Measurements from ENCODE around the gene COX4I2. TPM values are rescaled to one million over a fixed set of nuclear protein-coding genes. Genes with fewer than 3 reads are reported as not detected.

Gene COX4I2
- total RNA-seq, 4 donors from 2014 or later: 2.1 to 14.2 (median 7.1) TPM

DNA sequence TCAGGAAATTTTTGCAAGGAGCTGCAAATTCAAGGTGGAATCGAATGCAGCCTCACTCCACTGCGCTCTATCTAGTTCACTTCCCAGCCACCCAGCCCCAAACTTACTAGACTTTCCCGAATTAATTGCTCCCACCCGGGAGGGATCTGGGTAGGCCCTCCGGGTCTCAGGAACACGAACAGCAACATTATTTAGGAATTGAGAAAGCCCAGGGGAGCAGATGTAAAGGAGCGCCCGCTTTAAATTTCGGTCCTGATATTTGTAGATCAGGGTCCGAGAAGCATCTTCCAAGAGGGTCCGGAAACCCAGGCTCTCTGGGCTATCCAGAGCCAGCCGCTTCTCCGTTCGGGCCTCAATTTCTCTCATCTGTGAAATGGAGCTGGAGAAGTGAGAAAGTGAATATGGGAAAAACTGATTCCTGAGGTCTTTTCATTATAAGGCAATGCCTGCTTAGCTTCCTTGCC lies 33.1 kb upstream of the COX4I2 start:
- 0% methylated on average over 11 of the region's 14 CpGs for WGBS
- TF ChIP-seq, protein P1, sequence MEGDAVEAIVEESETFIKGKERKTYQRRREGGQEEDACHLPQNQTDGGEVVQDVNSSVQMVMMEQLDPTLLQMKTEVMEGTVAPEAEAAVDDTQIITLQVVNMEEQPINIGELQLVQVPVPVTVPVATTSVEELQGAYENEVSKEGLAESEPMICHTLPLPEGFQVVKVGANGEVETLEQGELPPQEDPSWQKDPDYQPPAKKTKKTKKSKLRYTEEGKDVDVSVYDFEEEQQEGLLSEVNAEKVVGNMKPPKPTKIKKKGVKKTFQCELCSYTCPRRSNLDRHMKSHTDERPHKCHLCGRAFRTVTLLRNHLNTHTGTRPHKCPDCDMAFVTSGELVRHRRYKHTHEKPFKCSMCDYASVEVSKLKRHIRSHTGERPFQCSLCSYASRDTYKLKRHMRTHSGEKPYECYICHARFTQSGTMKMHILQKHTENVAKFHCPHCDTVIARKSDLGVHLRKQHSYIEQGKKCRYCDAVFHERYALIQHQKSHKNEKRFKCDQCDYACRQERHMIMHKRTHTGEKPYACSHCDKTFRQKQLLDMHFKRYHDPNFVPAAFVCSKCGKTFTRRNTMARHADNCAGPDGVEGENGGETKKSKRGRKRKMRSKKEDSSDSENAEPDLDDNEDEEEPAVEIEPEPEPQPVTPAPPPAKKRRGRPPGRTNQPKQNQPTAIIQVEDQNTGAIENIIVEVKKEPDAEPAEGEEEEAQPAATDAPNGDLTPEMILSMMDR (IDR thresholded peaks at IDR 0.05): no peak
- TF ChIP-seq POLR2A (IDR thresholded peaks at IDR 0.05; ENCODE audit: low read depth) (no peak), POLR2AphosphoS5 (IDR thresholded peaks at IDR 0.05) (no peak), EP300 (IDR thresholded peaks at IDR 0.05) (no peak)
- Histone ChIP-seq H3K4me1 (peaks cover 37 to 69% (median 55%) of the 10 kb centered on the region in 4 donors), H3K9me3 (no peaks in the 10 kb centered on the region), H3K27me3 (no peaks in the 10 kb centered on the region), H3K4me3 (peak overlapping the region; percentile 71 to 83 (median 74)), H3K36me3 (peaks cover 0 to 22% (median 0%) of the 10 kb centered on the region in 4 donors), H3K27ac (replicated peaks in 1 of 4) (peak overlapping the region; percentile 91 to 98 (median 94))
- intact Hi-C loops (cut with DNase I): no loop called here
- no peak for DNase-seq (ENCODE audit: extremely low spot score)

GRCh38 chr20:31605031-31605901 lies 32.4 kb upstream of the COX4I2 start, which contains the start of gene ID1:
Gene ID1 (plus strand): TSS chr20:31605289. CDS start chr20:31605388, 99 bp downstream.
- no peaks in the 10 kb centered on the region for H3K9me3 ChIP-seq
- WGBS: under 1% methylated on average over 64 of the region's 74 CpGs
- peaks cover 42 to 69% (median 61%) of the 10 kb centered on the region in 4 donors for H3K4me1 ChIP-seq
- H3K27me3 ChIP-seq: no peaks in the 10 kb centered on the region
- peak within 1 kb of the TSS; percentile 91 to 98 (median 94) for H3K27ac ChIP-seq (replicated peaks in 1 of 4)
- intact Hi-C loops (cut with DNase I): no loop called here
- peak within 1 kb of the TSS; percentile 71 to 83 (median 74) for H3K4me3 ChIP-seq
- TF ChIP-seq, protein P1 (IDR thresholded peaks at IDR 0.05): no peak
- TF ChIP-seq EP300 (IDR thresholded peaks at IDR 0.05) (no peak), POLR2A (IDR thresholded peaks at IDR 0.05; ENCODE audit: low read depth) (peak; percentile 94), POLR2AphosphoS5 (IDR thresholded peaks at IDR 0.05) (peak; percentile 95 to 100)
- DNase-seq (ENCODE audit: extremely low spot score): peak; percentile 99
- peaks cover 0 to 22% (median 0%) of the 10 kb centered on the region in 4 donors for H3K36me3 ChIP-seq

DNA sequence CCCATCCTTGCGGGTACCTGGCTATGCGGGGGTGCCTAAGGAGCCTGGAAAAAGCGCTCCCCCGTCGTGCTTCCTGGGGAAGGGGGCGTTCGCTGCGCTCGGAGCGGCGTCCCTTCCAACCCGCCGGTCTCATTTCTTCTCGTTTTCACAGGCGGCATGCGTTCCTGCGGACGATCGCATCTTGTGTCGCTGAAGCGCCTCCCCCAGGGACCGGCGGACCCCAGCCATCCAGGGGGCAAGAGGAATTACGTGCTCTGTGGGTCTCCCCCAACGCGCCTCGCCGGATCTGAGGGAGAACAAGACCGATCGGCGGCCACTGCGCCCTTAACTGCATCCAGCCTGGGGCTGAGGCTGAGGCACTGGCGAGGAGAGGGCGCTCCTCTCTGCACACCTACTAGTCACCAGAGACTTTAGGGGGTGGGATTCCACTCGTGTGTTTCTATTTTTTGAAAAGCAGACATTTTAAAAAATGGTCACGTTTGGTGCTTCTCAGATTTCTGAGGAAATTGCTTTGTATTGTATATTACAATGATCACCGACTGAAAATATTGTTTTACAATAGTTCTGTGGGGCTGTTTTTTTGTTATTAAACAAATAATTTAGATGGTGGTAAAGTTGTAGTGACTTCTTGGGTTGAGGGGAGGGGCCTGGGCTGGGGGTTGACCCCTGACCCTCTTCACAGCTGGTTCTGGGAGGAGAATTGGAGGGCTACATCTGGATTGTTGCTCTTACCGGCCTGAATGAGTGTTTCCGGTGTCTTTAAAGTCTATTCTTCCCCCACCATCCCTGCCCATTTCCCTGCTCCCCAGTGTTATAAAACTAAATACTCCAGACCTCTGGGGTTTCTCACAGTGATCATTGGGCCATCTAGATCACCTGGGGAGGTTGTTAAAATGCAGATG lies 31.6 kb upstream of the COX4I2 start:
- H3K27ac ChIP-seq (replicated peaks in 1 of 4): peak overlapping the region; percentile 91 to 98 (median 94)
- no peak for DNase-seq (ENCODE audit: extremely low spot score)
- peaks cover 47 to 77% (median 68%) of the 10 kb centered on the region in 4 donors for H3K4me1 ChIP-seq
- WGBS: 10% methylated on average over 20 of the region's 39 CpGs
- no peaks in the 10 kb centered on the region for H3K9me3 ChIP-seq
- H3K36me3 ChIP-seq: peaks cover 0 to 22% (median 0%) of the 10 kb centered on the region in 4 donors
- TF ChIP-seq POLR2A (IDR thresholded peaks at IDR 0.05; ENCODE audit: low read depth) (no peak), POLR2AphosphoS5 (IDR thresholded peaks at IDR 0.05) (peak; percentile 6 to 54), EP300 (IDR thresholded peaks at IDR 0.05) (no peak)
- TF ChIP-seq, protein P1 (IDR thresholded peaks at IDR 0.05): no peak
- H3K4me3 ChIP-seq: peak overlapping the region; percentile 71 to 83 (median 74)
- no peaks in the 10 kb centered on the region for H3K27me3 ChIP-seq
- intact Hi-C loops (cut with DNase I): no loop called here

DNA sequence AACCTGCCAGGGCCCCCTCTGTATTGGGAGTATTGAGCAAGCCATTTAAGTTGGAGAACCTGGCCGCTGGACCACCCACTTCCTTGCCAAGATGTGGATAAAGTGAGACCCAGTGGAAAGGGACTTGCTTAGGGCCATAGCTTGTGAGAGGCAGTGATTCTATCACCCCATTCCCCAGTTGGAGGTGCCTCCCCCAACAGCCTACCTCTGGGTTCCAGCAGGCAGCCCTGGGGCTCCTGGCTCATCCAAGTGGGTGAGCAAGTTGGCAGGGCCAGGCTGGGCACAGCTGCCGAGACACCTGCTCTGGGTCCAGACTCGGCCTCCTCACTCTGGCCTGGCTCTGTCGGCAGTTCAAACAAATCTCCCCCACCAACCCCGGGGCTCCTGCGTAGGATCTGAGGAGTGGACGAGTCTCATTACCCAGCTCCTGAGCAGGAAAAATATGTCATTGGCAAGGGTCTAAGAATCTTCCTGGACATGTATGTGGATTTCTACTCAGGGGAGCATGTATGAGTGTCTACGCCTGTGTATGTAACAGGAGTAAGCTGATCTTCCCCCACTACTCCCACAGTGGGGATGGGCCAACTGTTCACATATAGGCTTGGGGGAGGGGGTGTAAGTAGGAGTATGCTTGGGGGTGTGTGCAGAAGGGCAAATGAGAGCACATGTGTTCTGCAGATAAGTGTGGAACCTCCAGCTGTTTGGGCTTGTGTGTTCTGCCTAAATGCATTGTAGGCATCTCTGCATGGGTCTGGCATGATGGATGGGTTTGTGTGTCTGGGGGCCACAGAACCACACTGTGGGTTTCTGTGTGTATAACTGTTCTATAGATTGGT lies 30.7 kb upstream of the COX4I2 start:
- Histone ChIP-seq H3K4me3 (peak overlapping the region; percentile 71 to 83 (median 74)), H3K36me3 (peaks cover 0 to 22% (median 0%) of the 10 kb centered on the region in 4 donors), H3K4me1 (peaks cover 55 to 82% (median 75%) of the 10 kb centered on the region in 4 donors), H3K27me3 (no peaks in the 10 kb centered on the region), H3K27ac (replicated peaks in 1 of 4) (peak overlapping the region; percentile 91 to 98 (median 94)), H3K9me3 (no peaks in the 10 kb centered on the region)
- 81% methylated on average over 2 of the region's 8 CpGs for WGBS
- peak; percentile 4 to 72 for TF ChIP-seq POLR2AphosphoS5 (IDR thresholded peaks at IDR 0.05)
- TF ChIP-seq, protein P1 (IDR thresholded peaks at IDR 0.05): no peak
- no peak for DNase-seq (ENCODE audit: extremely low spot score)
- intact Hi-C loops (cut with DNase I): no loop called here

All from esophagus muscularis mucosa (tissue), 4 donors.